ENCODE data around the gene MED15.

The MED15 gene

DNA sequence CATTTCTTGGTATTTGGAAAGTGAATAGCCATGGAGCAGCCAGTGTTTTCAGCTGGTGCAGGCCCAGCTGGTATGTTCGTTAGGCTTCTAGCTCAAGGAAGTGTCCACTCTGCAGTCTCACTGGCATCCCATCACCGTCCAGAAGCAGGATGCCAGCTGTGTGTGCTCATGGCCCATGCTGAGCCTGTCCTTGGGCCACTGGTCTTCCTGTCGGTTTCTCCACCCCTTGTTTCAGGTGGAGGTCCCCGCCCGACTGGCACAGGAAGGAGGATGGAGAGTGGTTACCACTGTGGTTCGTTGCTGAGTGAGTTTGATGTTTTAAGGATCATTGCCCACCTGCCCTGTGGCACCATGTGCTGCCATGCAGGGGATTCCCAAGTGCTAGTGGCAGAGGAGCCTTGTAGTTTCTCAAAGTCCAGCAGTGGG lies 63.7 kb downstream of the MED15 start:
- no peak for DNase-seq (ENCODE audit: low read depth)

DNA sequence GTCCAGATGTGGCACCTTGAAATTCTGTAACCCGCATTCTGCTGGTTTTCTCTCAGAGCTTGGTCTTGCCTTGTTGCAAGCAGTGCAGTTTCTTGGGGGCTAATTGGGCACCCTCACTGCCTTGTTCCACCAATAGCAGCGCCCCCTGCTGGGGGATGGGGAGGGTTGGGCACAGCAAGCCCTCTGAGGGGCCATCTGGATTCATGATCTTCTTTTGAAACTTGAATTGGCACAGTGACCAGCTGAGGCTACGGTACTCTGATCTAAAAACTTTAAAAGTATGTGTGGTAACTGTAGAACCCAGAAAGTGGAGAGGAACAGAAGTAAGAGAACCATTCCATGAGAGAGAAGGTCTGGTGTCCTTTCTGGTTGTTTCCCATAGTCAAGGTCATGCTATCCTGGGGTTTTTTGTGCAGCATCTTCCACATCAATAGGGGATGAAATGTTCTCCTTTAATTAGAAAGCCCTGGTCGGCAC lies 64.2 kb downstream of the MED15 start:
- DNase-seq (ENCODE audit: low read depth) = no peak

DNA sequence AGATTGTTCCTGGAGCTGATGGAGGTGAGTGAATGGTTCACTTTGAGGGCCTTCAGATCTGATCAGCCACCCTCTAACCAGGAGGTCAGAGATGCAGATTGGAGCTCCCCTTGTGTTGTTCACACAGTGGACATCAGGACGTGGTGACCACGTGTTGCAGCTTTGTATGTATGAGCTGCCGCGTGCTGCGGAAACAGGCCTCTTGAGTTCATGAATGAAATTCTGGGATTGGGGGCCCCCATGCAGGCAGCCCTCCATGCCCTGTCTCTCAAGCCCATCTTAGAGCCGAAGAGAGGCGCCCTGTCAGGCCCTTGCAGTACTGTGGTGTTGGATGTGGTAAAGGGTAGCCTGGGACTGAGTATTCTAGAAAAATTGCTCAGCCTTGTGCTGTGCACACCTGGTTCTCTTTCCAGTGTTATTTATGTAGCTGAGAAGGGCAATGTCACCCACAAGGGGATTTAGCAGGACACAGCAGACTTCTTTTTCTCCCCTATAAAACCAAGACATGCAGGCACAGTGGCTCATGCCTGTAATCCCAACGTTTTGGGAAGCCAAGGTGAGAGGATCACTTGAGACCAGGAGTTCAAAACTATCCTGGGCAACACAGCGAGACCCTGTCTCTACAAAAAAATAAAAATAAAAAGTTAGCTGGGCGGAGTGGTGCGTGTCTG lies 64.9 kb downstream of the MED15 start:
- DNase-seq (ENCODE audit: low read depth) = no peak

DNA sequence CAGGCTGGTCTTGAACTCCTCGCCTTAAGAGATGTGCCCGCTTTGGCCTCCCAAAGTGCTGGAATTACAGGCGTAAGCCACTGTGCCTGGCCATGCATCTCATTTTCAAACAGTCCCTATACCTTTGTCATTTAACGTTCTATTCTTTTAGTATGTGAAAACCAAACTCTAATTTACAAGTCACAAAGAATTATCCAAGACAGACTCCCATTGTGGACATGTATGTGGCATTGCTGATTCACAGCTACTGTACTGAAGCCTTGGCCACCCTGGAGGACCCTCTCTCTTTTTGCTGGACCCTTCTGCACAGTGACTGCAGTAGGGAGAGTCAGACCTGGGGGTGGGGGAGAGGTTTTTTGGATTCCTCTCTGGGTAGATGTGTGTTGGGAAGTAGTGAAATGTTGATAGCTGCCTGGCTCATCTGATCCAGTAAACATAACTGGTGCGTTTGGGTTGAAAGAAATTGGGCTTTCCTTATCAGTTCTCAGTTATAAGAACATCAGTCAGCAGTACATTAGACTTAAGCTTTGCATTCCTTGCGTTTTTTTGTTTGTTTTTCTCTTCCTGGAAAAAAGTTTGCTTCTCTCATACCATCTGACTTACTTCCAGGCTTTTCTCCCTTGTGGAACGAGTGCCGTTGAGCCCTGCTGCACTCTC lies 65.9 kb downstream of the MED15 start:
- no peak for DNase-seq (ENCODE audit: low read depth)

DNA sequence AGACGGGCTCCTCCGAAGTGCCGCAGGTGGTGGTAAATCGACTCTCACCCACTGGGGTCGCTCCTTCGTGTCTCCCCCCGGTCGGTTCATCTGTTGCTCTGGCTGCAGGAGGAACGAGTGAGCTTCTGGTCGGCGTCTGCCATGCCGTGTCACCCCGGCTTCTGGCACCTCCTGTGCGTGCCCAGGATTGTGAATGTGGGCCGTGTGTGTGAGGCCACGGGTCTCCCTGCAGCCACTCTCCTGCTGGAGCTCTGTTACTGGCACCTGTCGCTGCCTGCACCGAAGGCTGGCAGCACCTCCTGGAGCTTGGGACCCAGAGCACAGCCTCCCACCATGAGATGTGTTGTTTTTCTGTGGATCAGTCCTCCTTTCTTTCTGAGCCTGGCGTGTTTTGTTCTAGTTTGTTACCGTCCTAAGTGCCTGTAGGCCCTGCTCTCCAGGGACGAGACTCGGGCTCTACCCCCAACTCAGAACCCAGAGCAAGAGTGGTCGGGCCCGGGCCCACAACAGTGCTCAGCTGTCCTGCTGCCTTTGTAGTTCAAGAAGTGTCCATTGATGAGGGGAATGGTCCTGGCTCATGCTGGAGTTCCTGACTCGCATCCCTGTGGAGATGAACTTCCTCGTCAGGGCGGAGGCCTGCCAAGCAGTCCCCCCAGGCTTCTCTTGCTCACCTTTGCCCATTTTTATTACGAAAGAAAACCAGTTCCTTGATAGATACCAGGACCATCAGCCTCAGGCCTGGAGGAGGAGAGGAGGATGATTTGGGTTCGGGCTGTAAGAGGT lies 66.6 kb downstream of the MED15 start:
- no peak for DNase-seq (ENCODE audit: low read depth)

DNA sequence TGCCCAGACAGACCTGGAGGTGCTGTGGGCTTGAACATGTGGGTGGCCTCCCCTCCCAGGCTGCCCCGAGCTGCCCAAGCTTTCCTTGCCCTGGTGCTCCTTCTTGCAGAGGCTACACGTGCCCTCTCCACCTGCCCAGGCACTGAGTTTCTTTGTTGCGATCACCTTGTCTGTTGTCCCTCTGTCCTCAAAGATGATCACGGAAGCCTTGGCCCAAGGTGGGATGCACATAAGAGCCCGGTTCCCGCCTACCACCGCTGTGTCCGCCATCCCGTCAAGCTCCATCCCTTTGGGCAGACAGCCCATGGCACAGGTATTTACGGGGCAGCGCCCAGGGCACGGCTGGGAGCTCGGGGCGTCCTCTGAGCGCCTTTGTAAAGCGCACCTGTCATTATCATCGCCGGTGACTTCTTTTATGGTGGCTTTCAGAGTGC lies 67.5 kb downstream of the MED15 start:
- DNase-seq (ENCODE audit: low read depth) = no peak

DNA sequence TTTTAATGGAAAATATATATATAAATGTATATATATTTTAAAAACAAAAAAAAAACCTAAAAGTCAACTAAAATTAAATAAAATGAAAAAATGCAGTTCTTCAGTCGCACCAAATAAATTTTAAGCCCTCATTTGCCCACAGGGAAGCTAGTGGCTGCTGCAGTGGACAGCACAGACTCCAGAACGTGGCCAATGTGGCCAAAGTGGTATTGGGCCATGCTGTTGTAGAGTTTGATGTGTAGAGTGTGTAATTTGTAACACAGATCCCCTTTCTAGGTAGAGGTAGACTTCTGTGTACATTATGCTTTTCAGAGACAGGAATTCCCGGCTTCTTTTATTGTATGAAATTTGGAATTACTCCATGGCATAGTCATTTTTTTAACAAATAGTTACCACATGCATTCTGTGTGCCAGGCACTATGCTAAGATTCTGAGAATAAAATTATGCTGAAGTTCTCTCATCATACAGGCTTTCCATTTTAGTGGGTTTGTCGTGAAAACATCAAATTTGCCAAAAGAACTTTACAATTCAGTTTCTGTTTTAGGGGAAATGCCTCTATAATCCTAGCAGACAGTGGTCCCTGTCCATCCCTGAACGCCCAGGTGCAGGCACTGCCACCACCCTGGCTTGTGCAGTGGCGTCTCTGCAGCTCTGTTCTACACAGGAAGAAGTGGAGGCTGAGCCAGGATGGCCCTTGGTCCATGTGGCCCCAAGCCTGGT lies 68.5 kb downstream of the MED15 start:
- DNase-seq (ENCODE audit: low read depth) = no peak

DNA sequence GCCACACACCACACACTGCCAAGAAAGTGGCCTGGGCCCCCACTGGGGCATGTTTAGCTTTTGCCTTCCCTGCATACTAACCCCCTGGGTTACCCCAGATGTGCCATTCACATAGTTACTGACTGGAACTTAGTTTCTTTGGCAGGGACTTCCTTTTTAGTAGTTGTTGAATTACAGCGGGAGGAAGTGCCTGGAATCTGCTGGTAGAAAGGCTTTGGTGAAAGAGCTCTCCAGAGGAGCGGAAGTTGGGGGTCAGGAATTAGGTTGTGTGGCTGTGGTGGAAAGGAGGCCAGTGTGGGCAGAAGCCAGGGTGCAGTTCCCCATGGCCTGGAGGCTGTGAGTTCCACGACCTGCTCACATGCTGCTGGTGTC lies 69.0 kb downstream of the MED15 start:
- no peak for DNase-seq (ENCODE audit: low read depth)

DNA sequence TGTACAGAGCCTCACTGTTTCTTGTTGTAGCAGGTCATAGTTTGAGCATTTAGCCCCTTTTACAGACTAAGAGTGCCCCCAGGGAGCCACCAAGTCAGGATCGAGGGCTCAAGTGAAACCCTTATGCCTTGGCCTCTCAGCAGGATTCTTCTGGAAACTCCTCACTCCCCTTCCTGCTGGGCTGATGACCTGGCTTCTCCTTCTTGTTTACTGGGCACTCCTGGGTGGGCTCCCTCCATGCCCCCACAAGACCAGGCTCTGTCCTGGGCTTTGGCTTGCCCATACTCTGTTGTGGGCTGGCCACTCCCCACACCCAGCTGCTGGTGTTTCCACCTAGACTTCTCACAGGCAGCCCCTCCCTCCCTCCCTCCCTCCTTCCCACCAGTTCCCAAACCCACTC lies 69.6 kb downstream of the MED15 start:
- no peak for DNase-seq (ENCODE audit: low read depth)

DNA sequence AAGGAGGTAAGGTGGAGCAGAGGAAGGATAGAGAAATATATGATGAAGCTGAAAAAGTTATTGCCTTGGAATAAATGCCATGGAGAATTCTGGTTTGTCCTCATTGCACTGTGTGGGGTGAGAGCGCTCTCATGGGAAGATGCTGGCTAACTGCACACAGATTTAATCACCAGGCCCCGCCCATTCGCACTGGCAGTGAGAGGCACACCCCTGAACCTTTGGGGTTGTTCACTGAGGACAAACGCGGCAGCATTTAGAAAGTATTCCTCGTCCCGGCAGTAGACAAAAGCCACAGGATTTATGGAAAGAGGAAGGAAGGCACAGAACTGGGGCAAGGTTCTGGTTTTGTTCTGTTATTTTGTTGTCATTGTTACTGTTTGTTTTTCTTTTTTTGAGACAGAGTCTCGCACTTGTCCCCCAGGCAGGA lies 70.2 kb downstream of the MED15 start:
- peak; percentile 28 for DNase-seq (ENCODE audit: low read depth)

DNA sequence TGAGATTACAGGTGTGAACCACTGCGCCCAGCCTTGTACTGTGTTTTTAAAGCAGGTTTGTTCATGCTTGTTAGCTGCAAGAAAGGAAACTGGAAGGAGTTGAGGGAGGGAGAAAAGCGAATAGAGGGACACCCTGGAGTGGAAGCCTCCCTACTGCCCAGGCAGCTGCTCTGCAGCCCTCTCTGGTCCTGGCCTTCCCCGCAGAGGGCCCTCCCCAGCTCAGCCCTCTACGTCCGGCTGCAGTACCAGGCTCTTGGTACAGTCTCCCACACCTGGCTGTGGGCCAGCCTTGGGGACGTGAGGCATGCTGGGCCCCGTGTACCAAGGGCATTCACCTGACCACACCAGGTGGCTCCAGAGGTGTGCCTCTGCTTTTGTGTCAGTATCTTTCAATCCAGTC lies 70.8 kb downstream of the MED15 start:
- DNase-seq (ENCODE audit: low read depth) = no peak

DNA sequence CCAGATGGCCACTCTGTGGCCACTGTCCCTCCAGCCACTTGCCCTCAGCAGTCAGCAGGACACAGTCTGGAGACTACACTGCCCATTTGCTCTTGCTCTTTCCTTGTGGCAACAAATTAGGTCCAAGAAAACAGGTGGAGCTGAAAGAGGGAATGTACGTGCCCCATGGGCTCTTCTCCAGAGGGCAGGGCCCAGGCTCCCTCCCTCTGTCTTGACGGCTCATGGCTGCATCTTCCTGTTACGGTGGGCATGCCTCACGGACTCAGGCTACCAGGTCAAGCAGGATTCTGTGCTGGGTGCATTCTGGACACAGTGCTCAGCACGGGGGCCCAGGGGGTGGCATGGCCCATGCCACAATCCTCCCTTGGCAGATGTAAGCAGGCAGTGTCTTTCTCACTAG lies 71.3 kb downstream of the MED15 start:
- no peak for DNase-seq (ENCODE audit: low read depth)

DNA sequence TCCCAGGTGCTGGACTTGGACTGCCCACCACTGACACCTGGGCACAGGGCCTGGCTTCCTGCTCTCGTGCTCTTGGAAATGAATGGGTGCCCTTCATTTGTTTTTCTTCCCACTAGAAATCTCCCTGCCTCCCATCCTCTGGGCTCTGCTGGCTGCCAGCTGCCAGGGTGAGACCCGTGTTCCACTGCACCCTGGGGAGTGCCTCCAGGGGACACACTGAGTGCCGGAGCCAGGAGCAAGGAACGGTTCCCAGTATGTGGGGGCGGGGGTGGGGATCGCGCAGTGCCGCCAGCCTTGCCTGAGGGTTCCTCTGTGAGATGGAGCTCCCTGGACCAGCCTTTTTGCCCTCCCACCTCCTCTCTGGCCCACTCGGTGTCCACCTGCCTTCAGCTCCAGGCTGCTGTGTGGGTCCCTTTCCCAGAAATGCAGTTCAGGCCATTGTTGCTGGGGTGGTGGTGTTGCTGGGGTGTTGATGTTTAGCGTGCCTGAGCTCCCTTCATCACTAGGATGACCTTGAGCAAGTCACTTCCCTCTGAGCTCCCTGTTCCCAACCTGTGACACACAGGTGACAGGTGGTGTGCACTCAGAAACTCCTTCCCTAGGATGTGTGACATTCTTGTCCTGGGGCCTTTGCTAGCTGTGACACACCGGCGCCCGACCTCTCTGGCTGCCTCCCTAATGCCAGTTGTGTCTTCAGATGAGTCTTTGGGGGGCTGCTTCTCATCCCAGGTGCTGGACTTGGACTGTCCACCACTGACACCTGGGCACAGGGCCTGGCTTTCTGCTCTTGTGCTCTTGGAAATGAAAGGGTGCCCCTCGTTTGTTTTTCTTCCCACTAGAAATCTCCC lies 72.1 kb downstream of the MED15 start:
- no peak for DNase-seq (ENCODE audit: low read depth)

DNA sequence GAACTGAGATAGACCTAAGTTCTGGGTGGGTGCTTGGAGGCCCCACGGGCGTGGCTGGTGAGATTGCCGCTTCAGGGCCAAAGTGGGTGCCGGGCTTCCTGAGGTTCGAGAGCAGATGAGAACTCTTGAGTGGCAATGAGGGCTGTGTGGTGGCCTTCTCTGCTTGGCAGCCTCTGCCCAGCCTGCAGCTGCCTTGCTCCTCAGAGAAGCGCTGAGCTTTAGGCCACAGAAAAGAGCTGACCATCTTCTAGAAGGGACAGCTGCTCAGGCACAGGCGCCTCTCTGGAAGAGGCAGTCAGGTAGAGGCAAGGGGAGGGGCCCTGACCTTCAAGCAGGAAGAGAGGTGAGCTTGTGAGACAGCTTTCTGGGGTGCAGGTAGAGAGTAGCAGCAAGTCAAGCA lies 72.8 kb downstream of the MED15 start:
- no peak for DNase-seq (ENCODE audit: low read depth)

DNA sequence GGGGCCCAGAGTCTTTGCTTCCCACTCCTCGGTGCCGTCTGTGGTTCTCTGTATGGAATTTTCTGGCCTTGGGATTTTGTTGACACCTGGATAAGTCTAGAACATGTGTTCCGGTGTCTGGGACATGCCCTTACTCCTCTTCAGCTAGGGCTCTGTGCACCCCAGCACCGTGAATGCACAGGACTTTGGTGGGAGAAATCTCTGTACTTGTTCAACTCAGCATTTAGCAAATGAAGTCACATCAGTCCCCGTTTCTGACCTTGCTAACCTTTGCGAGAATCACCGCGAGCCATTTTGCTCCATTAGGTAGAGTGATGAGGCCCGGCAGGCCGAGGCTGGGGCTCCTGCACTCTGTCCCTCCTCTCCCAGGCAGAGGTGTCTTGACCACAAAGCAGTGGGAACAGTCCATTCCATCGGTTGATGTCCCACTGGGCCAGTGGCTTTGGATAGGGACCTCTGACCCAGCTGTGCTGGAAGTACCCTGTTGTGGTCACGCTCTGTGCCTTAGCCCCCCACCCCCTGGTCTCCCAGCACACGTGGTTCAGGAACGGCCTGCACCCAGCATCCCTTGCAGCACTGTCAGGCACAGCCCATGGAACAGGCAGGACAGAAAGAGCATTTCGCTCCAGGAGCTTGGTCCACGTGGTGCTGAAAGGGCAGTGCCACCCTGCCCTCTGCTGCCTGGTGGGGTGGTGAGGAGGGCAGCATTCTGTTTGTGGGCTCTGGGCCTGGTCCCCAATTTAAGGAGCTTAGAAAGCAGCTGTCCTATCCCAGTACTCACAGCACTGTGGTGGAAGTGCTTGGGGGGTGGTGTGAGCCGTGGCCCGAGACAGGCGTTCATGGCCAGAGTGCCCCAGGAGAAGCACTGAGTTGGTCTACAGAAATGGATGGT lies 73.4 kb downstream of the MED15 start:
- no peak for DNase-seq (ENCODE audit: low read depth)

DNA sequence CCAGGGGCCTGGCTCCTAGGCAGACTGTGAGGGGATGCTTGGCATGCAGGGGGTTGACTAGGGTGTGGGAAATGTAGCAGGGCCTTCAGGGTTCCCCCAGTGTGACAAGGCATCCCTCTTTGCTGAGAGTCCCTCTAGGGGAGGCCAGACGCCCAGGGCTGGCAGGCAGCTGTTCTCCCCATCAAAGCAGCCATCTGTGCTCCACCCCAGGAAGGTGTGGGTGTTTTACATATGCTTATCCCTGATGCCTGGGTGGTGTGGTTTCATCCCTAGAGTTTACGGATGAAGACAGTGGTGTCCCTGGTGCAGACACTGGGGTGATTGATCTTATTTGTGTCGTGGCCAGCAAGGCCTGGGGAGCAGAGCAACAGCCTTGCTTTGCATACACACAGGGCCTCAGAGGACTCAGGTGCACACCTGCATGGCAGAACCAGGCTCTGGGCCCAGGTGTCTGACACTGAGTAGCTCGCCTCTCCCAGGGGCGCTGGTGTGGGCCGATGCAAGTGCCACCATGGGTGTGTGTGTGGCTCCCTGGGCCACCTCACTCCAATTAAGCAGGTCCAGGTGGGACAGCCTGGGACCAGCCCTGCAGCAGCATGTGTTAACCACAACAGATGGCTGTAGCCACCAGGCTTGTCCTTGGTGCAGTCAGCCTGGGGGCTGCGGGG lies 74.2 kb downstream of the MED15 start:
- DNase-seq (ENCODE audit: low read depth) = no peak

DNA sequence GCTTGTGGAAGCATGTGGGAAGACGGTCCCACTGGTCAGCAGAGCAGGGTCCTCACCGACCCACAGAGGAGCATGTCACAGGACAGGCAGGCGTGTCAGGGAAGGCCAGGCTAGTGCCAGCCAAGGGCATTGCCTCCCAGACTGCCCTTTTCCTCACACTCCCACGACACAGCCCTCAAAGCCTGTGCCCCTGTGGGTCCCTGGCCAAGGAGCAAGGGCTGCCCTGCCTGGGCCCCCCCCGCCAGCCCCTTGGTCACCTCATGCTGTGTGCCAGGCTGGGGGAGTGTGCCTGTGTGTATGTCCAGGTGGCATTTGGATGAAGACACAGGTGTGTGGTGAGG lies 74.7 kb downstream of the MED15 start:
- no peak for DNase-seq (ENCODE audit: low read depth)

DNA sequence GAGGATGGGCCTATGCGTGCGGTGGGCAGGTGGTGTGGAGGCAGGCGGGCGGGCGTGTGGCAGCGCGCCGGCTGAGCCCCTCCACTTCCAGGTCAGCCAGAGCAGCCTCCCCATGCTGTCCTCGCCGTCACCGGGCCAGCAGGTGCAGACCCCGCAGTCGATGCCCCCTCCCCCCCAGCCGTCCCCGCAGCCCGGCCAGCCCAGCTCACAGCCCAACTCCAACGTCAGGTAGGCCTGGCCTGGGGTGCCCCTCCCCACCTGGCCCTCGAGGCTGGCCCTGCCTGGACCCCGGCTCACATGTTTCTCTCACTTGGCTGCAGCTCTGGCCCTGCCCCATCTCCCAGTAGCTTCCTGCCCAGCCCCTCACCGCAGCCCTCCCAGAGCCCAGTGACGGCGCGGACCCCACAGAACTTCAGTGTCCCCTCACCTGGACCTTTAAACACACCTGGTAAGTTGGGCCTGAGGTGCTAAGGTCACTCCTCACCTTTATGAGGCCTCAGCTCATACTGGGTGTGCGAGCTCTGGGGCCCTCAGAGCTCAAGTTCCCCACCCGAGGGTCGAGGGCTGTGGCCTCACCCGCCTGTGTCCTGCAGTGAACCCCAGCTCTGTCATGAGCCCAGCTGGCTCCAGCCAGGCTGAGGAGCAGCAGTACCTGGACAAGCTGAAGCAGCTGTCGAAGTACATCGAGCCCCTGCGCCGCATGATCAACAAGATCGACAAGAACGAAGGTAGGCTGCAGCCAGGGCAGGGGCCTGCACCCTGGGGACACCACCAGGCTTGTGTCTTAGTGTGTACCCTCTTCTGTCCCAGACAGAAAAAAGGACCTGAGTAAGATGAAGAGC lies 75.3 kb downstream of the MED15 start:
- DNase-seq (ENCODE audit: low read depth) = no peak

DNA sequence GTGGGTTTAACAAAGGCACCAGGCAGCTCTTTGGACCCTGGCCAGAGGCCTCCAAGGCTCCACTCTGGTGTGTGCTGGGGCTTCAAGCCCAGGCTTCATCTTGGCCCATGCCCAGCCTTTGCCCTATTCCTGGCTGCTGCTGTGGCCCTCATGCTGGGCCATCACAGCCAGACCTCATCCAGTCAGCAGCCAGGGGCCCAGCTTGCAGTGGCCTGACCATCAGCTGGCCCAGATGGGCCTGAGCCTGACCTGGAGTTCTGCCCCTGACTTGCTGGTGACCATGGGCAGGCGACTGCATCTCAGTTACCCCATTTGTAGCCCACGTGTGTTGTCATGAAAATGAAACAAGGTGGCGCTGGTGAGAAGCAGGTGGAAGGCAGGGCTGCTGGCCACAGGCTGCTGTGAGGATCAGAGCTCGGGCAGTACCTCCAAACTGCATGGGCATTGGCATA lies 76.1 kb downstream of the MED15 start:
- no peak for DNase-seq (ENCODE audit: low read depth)
